HG03135 (cell line): ENCODE measurements around the gene MAP2K7.
A peak's percentile ranks its signal among the peaks of the same experiment; 100 is the strongest.
"Not testable (repeated sequence)": the region's sequence is repeated elsewhere in the genome, so short reads cannot be mapped to it uniquely, and the experiment has no call there.

Experiments
- ATAC-seq: cut with Tn5 transposase; IDR thresholded peaks from one replicate; pipeline ENCODE4 v1.9.1; 2021; ENCODE audit warnings: mild to moderate bottlenecking, moderate library complexity; ENCODE audit not compliant: unreplicated experiment

The MAP2K7 gene

GRCh38 chr19:7928741-7929701 is 25.3 kb downstream of the MAP2K7 start:
- peak; percentile 39 for ATAC-seq

DNA sequence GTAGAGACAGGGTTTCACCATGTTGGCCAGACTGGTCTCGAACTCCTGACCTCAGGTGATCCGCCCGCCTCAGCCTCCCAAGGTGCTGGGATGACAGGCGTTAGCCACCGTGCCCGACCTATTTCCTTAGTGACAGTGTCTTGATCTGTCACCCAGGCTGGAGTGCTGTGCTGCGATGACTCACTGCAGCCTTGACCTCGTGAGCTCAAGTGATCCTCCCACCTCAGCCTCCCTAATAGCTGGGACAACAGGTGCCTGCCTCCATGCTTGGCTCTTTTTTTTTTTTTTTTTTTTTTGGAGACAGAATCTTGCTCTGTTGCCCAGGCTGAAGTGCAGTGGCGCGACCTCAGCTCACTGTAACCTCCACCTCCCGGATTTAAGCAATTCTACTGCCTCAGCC is 26.4 kb downstream of the MAP2K7 start:
- ATAC-seq: not testable (repeated sequence)

DNA sequence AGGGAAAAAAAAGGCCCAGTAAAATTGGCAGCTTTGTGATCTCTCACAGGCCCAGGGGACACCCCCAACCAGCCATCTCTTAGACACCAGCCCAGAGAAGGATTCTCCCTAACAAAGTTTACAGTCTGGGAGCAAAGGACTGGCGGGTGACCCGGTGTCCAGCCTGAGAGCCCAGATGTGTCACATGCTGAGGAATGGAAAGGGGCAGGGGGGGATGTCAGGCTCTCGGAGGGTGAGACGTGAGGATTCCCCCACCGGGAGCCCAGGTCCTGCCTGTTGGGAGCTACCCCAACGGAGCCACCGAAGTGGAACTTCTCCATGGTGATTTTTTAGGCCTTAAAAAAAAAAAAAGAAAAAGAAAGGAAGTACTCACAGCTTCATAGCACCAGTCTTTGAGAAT is 27.1 kb downstream of the MAP2K7 start:
- ATAC-seq: no peak

DNA sequence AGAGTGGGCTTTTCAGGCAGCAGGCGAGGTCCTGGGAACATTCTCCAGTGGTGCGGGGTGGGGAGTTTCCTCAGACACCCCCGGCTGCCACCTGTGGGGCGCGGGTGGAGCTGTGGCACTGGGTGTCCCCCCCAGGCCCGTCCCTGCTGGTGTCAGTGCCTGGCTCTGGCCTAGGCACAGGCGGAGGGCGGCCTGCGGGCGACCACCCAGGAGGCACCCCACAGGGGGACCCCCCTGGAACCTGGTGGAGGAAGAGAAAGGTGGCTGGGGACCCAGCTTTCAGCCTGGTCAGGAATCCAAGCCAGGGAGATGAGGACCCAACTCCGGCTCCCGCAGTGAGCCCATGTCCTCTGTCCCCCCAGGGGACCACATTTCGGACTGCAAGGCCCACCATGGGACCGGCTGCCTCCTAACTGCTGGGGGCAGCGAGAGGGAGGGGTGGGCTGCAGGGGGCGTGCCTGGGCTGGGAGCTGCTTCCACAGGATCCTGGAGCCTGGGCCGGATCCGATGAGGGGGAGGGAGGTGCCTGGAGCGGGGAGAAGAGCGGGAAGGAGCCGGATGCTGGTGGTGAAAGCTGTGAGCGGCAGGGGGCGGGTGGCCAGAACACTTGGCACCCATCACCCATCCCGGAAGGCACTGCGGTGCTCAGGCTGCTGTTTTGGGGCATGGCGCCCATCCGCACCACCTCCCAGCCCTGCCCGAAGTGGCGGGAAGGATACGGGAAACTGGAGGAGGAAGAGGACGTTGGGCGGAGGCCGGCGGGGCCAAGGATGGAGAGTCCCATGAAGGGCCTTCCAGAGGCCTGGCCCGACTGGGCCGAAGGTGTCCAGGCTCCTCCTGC is 27.8 kb downstream of the MAP2K7 start:
- ATAC-seq: no peak

GRCh38 chr19:7932276-7932929 is 28.7 kb downstream of the MAP2K7 start:
- ATAC-seq: no peak

GRCh38 chr19:7932930-7933300 is 29.2 kb downstream of the MAP2K7 start:
- no peak for ATAC-seq

DNA sequence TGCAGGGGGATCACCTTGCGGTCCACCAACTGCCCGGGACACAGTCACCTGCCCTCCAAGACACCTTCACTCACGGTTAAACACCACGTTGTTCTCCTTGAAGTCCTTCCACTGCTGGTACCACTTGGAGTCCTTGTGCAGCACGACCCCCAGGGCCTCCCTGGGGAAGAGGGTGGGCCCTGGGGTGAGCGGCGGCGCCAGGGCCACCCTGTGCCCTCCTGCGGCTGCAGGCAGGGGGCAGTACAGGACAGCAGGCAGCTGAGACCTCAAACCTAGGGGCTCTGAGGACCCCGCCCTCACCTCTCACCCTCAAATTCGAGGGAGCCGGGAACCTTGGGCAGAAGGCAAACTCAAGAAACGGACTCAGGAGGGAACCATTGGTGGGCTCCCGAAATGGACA is 29.7 kb downstream of the MAP2K7 start:
- no peak for ATAC-seq

- no peak for ATAC-seq
These were observed 30.4 kb downstream of the MAP2K7 start for GRCh38 chr19:7933828-7934725.

DNA sequence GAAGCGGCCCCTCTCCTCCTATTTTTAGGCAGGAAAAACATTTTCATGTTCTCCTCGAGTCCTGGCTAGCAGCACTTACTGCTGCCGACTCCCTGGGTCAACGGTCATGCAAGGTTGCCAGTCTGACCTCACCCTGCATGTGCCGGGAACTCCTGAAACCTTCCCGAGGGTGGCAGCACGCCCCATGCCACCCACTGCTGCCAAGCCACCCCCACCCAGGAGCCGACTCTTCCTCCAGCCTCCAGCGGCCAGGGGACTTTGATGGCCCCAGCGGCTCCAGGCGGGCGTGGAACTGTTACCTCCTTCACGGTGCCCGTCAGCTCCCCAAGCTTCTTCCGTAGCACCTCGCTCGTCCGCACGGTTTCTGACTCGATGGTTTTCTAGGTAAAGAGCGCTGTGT is 31.1 kb downstream of the MAP2K7 start:
- no peak for ATAC-seq

DNA sequence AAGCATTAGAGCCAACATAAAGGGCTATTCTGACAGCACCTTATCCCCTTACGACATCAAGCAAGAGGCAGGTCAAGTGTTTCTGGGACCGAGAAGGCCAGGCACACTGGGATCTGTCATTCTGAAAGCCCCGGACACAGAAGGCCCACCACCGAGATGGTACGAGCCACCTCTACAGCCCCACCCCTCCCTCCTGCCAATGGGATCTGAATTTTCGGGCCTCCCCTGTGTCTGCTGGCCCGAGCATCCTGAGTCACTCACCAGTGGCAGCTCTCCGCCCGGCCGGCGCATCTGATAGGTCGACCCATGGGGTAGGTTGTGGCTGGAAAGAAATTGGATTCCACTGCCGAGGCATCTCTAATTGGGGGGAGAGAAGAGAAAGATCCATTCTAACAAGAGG is 37.2 kb downstream of the MAP2K7 start:
- no peak for ATAC-seq

- ATAC-seq: no peak
These were observed 38.4 kb downstream of the MAP2K7 start for GRCh38 chr19:7941895-7942596.

DNA sequence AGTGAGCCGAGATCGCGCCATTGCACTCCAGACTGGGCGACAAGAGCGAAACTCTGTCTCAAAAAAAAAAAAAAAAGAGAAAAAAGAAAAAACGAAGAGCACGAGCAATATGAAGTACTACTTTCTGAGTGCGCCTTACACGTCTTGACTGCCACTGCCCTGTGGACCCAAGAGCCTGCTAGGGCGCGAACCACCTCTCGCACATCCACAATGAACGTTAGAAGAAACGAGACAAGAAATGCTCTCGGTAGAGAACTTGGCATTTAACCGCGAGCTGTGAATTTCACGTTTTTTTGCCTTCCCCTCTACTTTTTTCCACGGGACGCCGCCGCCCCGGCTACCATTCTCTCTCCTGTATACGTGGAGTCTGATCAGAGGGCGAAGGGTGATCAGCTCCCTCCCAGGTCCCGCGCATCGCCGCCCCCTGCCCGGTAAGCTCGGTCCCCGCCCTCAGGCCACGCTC is 39.3 kb downstream of the MAP2K7 start:
- ATAC-seq: no peak

DNA sequence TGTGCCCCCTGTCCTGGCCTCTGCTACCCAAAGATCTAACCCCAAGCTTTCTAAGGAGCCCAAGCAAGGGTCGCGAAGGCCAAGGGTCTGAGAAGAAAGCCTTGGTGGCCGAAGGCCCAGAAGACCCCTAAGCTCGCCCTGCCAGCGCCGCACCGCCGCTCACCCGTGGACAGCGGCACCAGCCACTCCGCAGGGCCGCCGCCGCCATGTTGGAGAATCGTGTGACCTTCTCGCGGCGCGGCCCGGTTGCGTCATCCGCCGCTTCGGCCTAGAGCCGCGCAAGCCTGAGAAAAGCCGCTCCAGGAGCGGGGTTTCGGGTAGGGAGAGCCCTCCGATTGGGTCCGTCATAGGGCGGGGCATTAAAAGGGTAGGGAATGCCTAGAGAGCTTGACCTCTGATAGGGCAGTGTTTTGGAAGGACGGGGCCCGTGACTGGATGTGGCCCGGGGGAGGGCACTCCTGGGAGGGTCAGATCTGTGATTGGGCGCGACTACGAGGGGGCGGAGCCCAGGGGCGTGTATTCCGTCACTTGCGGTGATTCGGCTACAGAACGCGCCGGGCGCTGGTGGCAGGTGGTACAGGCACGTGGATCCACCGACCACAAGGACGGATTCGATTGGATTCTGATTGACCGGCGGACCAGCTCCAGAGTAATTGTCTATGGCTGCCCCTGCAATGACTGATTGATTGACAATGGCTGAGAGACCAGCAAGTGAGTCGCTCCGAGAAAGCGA is 39.9 kb downstream of the MAP2K7 start, which contains the start of gene TIMM44:
TSS of gene TIMM44 (minus strand) at position 223 of the 733 bp plus-strand sequence. CDS start at position 208, 15 bp downstream.
- peak; percentile 95 for ATAC-seq

- peak; percentile 24 for ATAC-seq
These were observed 40.6 kb downstream of the MAP2K7 start for GRCh38 chr19:7944177-7944761.

GRCh38 chr19:7947939-7948338 is 44.3 kb downstream of the MAP2K7 start:
- no peak for ATAC-seq

DNA sequence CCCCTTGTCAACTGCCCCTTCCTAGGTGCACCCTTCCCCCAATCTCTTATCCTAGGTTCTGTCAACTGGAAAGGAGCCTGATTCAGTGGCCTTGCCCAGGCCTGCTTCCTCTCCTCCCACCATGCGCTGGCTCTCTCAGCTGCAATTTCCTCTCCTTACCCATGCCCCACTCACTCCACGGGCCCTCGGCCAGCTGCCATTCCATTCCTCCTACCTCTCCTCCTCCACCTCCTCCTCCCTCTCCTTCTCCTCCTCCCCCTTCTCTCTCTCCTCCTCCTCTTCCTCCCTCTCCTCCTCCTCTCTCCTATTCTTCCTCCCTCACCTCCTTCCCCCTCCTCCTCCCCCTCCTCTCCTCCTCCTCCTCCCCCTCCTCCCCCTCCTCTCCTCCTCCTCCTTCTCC is 49.4 kb downstream of the MAP2K7 start:
- no peak for ATAC-seq

GRCh38 chr19:7953576-7953975 is 49.9 kb downstream of the MAP2K7 start:
- ATAC-seq: no peak

GRCh38 chr19:7955696-7956095 is 52.0 kb downstream of the MAP2K7 start:
- ATAC-seq: no peak
